Stomach (tissue), 4 donors: ENCODE data around the gene MCC.

Source experiments
- POLR2A ChIP-seq, 4 donors: fragments of 450-650 bp; IDR thresholded peaks; one replicate each; pipeline ENCODE4 v1.6.1; 2016; ENCODE audit warnings: antibody characterized with exemption in 4 of 4, control low read depth in 2 of 4, mild to moderate bottlenecking in 1 of 4, moderate library complexity in 1 of 4
- POLR2AphosphoS5 ChIP-seq, 3 donors: sonication (generic); formaldehyde crosslinking; IDR thresholded peaks; one replicate each; pipeline ENCODE4 v1.6.1; 2016; ENCODE audit warnings: antibody characterized with exemption in 3 of 3
- TF ChIP-seq, protein P1 (sequence below), 7 experiments: fragments of 450-650 bp in 4 of 7; fragments of 200-600 bp in 3 of 7; sonication (generic) in 3 of 7; IDR thresholded peaks; one replicate each; pipeline ENCODE4 v1.5.1; 2016 to 2019; ENCODE audit warnings: antibody characterized with exemption in 7 of 7, control low read depth in 2 of 7, mild to moderate bottlenecking in 1 of 7

- TF ChIP-seq, protein P1, sequence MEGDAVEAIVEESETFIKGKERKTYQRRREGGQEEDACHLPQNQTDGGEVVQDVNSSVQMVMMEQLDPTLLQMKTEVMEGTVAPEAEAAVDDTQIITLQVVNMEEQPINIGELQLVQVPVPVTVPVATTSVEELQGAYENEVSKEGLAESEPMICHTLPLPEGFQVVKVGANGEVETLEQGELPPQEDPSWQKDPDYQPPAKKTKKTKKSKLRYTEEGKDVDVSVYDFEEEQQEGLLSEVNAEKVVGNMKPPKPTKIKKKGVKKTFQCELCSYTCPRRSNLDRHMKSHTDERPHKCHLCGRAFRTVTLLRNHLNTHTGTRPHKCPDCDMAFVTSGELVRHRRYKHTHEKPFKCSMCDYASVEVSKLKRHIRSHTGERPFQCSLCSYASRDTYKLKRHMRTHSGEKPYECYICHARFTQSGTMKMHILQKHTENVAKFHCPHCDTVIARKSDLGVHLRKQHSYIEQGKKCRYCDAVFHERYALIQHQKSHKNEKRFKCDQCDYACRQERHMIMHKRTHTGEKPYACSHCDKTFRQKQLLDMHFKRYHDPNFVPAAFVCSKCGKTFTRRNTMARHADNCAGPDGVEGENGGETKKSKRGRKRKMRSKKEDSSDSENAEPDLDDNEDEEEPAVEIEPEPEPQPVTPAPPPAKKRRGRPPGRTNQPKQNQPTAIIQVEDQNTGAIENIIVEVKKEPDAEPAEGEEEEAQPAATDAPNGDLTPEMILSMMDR (IDR thresholded peaks at IDR 0.05): no peak
- TF ChIP-seq POLR2A (IDR thresholded peaks at IDR 0.05): no peak
- TF ChIP-seq POLR2AphosphoS5 (IDR thresholded peaks at IDR 0.05): no peak
Observed at GRCh38 chr5:113047234-113047633, 441.0 kb downstream of the MCC start.
